ENCODE data around the gene TTLL13. TPM values are rescaled to one million over a fixed set of nuclear protein-coding genes. Genes with fewer than 3 reads are reported as not detected.
A peak's percentile ranks its signal among the peaks of the same experiment; 100 is the strongest.

The TTLL13 gene, protein sequence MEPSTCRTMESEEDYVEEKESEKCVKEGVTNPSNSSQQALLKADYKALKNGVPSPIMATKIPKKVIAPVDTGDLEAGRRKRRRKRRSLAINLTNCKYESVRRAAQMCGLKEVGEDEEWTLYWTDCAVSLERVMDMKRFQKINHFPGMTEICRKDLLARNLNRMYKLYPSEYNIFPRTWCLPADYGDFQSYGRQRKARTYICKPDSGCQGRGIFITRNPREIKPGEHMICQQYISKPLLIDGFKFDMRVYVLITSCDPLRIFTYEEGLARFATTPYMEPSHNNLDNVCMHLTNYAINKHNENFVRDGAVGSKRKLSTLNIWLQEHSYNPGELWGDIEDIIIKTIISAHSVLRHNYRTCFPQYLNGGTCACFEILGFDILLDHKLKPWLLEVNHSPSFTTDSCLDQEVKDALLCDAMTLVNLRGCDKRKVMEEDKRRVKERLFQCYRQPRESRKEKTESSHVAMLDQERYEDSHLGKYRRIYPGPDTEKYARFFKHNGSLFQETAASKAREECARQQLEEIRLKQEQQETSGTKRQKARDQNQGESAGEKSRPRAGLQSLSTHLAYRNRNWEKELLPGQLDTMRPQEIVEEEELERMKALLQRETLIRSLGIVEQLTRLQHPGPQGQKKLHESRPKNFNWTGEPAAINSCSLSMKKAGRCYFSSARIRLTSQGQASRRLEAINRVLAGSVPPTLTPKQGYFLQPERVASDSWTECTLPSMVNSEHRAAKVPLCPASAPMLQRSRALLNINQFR
- total RNA-seq (2021; ENCODE audit: unreplicated experiment), result 1.0 TPM
- polyA plus RNA-seq (2012), result 0.95 and 1.8 TPM in 2 replicates
- percentile 35 among the genes with signal in this experiment for Bru-seq, nascent RNA
- BruChase-seq, experiment 1, labeled RNA remaining after a 6-hour chase, result percentile 43 among the genes with signal in this experiment
- BruChase-seq, experiment 2, labeled RNA remaining after a 2-hour chase, result percentile 38 among the genes with signal in this experiment
- long read RNA-seq, result 0 reads

DNA sequence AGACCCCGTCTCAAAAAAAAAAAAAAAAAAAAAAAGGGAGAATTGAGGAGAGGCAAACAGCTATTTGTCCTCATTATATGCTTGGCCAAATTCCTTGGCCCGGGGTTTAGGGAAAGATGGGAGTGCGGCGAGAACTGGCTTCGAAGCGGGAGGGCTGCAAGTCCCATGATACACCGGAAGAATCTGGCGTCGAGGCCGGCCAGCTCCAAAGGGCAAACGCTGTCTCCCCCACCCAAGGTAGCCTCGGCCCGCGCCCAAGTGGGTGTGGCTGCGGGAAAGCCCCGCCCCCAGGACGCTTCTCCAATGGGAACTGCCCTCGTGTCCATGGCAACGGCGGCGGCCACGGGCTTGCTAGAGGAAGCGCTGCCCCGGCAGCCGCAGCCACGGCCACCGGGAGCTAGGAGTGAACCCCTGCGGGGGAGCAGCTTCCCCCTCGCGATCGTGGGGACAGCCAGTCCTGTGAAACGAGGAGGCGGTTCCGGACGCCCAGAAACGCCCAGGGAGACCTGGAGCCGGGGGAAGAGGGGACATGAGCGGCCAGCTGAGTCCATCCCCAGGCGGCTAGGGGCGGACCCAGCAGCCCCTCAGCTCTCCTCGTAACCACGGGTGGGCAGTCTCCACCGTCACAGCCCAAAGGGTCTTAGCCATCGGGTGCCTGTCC lies at the start of gene TTLL13:
TTLL13 (plus strand) TSS at position 354 of the 661 bp plus-strand sequence. CDS start 1,075 bp downstream, outside the sequence.
- Histone ChIP-seq H3K27ac (ENCODE audit: low read depth, low read length) (peak within 1 kb of the TSS; percentile 15; the same call in 1 of the 2 replicates), H3K4me3 (replicated peaks in 1 of 2; ENCODE audit: low read depth in 1 of 2, low read length in 2 of 2) (peak within 1 kb of the TSS; percentile 54 to 64), H3K4me1 (ENCODE audit: control insufficient read depth in 1 of 2, insufficient read depth in 2 of 2, low read length in 2 of 2) (peaks cover 7 to 18% of the 10 kb centered on the region in 2 experiments; a peak in 3 of 4 replicates), H3K9me3 (ENCODE audit: control insufficient read depth in 1 of 2, insufficient read depth in 1 of 2, low read depth in 1 of 2, low read length in 2 of 2) (no peaks in the 10 kb centered on the region), H3K79me2 (ENCODE audit: insufficient read depth, low read length) (no peaks in the 10 kb centered on the region), H4K20me1 (ENCODE audit: insufficient read depth) (no peaks in the 10 kb centered on the region), H3K27me3 (ENCODE audit: insufficient read depth, low read length) (no peaks in the 10 kb centered on the region), H3K9ac (ENCODE audit: low read length) (peak within 1 kb of the TSS; percentile 67), H2AFZ (ENCODE audit: low read depth, low read length, poor library complexity, severe bottlenecking) (peak within 1 kb of the TSS; percentile 33), H3K9me2 (ENCODE audit: insufficient read depth) (no peaks in the 10 kb centered on the region), H3K36me3 (ENCODE audit: control insufficient read depth in 1 of 2, insufficient read depth in 2 of 2, low read length in 2 of 2) (no peaks in the 10 kb centered on the region), H3K4me2 (ENCODE audit: low read length) (peak within 1 kb of the TSS; percentile 97)
- BruUV-seq (replicated peaks), result no TSS peak
- CTCF ChIA-PET, result interaction anchor here (0.7 to 1.3 kb wide), 7 partner anchors 13 to 784 kb away, joined by 3 to 5 read pairs (median 4); partner anchors contain the start of genes CIB1 and GDPGP1
- ATAC-seq (peak; percentile 98), DNase-seq (ENCODE audit: low read depth, low spot score) (peak; percentile 56)
- intact Hi-C loops (cut with micrococcal nuclease), result no loop called here
- RAD21 ChIA-PET (ENCODE audit: low non-redundant PET in 1 of 2, low total read pairs in 2 of 2, uncharacterized antibody in 2 of 2, unreplicated experiment in 2 of 2), result interaction anchor here (0.7 to 1.5 kb wide), 3 partner anchors 16 to 35 kb away, joined by 3 to 6 read pairs (median 3); partner anchors contain the start of genes CIB1 (in 1 of the 2) and GDPGP1 (in 1 of the 2)
- POLR2A ChIA-PET, result interaction anchor here (0.6 to 1.8 kb wide), 5 partner anchors 11 to 405 kb away, joined by 3 to 9 read pairs (median 3); partner anchors contain the start of genes CIB1 and GDPGP1
- TF ChIP-seq EGR1 (IDR thresholded peaks at IDR 0.05; ENCODE audit: low read depth) (no peak), EZH2phosphoT487 (IDR thresholded peaks at IDR 0.05; ENCODE audit: borderline replicate concordance) (no peak), ATF3 (IDR thresholded peaks at IDR 0.05) (no peak), POLR2AphosphoS5 (IDR thresholded peaks at IDR 0.05; ENCODE audit: low read depth, low read length) (peak; percentile 78), CTCF (IDR thresholded peaks at IDR 0.05 in 2 of 3, conservative IDR thresholded peaks at IDR 0.05 in 1 of 3; ENCODE audit: borderline replicate concordance in 1 of 3, insufficient read depth in 1 of 3, low read depth in 2 of 3, low read length in 2 of 3) (no peak), POLR2A (IDR thresholded peaks at IDR 0.05; ENCODE audit: borderline replicate concordance, extremely low read depth, insufficient read depth, insufficient read length) (no peak), MAX (IDR thresholded peaks at IDR 0.05) (peak; percentile 73), RAD21 (IDR thresholded peaks at IDR 0.05; ENCODE audit: low read depth) (no peak), CEBPB (IDR thresholded peaks at IDR 0.05; ENCODE audit: low read depth) (no peak), JUND (IDR thresholded peaks at IDR 0.05) (no peak), EZH2 (IDR thresholded peaks at IDR 0.05) (no peak), FOSL1 (IDR thresholded peaks at IDR 0.05; ENCODE audit: low read depth) (no peak), ZFX (IDR thresholded peaks at IDR 0.05) (no peak), YY1 (IDR thresholded peaks at IDR 0.05; ENCODE audit: extremely low read depth, insufficient replicate concordance, low read depth, low read length) (no peak), CBX3 (IDR thresholded peaks at IDR 0.05; ENCODE audit: low read depth) (no peak), TCF7L2 (IDR thresholded peaks at IDR 0.05; ENCODE audit: borderline replicate concordance, extremely low read depth, insufficient read depth, insufficient read length) (no peak), SIN3A (IDR thresholded peaks at IDR 0.05; ENCODE audit: low read depth) (no peak)
- TF ChIP-seq, protein P1, sequence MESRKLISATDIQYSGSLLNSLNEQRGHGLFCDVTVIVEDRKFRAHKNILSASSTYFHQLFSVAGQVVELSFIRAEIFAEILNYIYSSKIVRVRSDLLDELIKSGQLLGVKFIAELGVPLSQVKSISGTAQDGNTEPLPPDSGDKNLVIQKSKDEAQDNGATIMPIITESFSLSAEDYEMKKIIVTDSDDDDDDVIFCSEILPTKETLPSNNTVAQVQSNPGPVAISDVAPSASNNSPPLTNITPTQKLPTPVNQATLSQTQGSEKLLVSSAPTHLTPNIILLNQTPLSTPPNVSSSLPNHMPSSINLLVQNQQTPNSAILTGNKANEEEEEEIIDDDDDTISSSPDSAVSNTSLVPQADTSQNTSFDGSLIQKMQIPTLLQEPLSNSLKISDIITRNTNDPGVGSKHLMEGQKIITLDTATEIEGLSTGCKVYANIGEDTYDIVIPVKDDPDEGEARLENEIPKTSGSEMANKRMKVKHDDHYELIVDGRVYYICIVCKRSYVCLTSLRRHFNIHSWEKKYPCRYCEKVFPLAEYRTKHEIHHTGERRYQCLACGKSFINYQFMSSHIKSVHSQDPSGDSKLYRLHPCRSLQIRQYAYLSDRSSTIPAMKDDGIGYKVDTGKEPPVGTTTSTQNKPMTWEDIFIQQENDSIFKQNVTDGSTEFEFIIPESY (IDR thresholded peaks at IDR 0.05; ENCODE audit: extremely low read depth, insufficient replicate concordance, low read length), result no peak
